Peyer's patch (tissue), 4 donors: Measurements from ENCODE around the gene PBX1.

ENCODE experiments used
- POLR2A ChIP-seq, 2 donors: fragments of 450-650 bp; IDR thresholded peaks; one replicate each; pipeline ENCODE4 v1.5.1; 2017; ENCODE audit warnings: antibody characterized with exemption in 2 of 2, mild to moderate bottlenecking in 2 of 2, moderate library complexity in 2 of 2
- TF ChIP-seq, protein P1 (sequence below), 6 experiments: fragments of 450-650 bp in 4 of 6; fragments of 200-600 bp in 2 of 6; sonication (generic) in 1 of 6; IDR thresholded peaks; one replicate each; pipeline ENCODE4 v1.5.1; 2017 to 2019; ENCODE audit warnings: antibody characterized with exemption in 6 of 6, mild to moderate bottlenecking in 3 of 6, moderate library complexity in 1 of 6

DNA sequence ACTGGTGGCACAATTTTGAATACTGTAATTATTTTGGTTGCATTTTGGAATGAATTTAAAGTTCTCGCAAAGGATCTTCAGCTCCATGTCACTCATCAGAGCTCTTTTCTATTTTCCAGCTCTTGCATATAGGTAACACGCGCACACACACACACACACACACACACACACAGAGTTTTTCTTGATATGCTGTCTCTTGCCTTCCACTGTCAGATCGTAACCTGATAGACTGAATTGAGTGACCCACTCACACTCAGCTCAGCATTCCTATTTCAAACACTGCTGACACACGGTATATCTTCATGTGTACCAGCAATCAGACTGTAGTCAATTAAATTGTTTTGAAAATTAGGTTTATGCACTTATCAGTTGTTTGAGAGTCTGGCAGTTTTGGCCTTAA lies 214.1 kb downstream of the PBX1 start:
- TF ChIP-seq, protein P1, sequence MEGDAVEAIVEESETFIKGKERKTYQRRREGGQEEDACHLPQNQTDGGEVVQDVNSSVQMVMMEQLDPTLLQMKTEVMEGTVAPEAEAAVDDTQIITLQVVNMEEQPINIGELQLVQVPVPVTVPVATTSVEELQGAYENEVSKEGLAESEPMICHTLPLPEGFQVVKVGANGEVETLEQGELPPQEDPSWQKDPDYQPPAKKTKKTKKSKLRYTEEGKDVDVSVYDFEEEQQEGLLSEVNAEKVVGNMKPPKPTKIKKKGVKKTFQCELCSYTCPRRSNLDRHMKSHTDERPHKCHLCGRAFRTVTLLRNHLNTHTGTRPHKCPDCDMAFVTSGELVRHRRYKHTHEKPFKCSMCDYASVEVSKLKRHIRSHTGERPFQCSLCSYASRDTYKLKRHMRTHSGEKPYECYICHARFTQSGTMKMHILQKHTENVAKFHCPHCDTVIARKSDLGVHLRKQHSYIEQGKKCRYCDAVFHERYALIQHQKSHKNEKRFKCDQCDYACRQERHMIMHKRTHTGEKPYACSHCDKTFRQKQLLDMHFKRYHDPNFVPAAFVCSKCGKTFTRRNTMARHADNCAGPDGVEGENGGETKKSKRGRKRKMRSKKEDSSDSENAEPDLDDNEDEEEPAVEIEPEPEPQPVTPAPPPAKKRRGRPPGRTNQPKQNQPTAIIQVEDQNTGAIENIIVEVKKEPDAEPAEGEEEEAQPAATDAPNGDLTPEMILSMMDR (IDR thresholded peaks at IDR 0.05) = no peak
- TF ChIP-seq POLR2A (IDR thresholded peaks at IDR 0.05) = no peak
